ENCODE data around the gene FSIP1.

Gene FSIP1

DNA sequence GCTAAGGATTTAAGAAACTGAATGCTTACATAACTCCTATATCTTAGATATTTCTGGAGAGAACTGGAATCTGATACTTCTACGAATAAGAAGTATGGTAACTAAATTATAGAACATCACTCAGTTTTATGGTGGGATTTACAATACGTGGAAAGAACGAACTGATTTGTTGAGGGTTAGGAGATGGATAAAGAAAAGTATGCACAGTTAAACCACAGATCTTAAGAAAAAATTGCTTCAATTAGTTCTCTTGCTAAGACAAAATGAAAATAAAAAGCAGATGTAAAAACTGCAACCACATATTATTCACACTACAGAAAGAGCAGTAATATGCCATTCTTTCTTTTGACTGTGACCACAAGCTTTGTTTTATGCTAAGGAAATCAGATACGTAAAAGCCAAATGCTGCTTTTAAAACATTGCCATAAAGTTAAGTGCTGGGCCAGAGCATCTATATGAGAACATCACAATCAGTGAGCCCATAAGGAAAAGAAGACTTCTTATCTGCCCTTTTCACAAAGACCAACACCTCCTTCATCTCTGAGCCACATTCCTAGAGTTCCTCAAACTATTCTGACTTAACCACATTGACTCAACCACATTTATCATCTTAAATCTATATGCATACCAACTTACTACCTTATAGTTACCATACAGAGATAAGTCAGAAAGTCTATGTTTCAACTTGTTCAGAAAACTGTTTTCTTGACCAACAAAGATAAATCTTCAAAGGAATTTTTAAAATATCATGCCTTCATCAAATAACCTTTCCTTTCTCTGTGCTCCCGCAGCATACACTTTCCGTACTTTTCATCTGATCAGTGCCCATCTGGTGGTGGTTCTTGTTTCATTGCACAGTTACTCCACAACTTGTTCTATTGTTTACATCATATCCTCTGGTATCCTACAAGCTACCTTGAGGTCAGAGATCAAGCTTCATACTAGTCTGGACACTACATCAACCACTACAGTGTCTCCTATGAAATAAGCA lies 61.7 kb downstream of the FSIP1 start:
- H3K4me2 ChIP-seq (ENCODE audit: low read length) = no peak overlapping the region
- no peak overlapping the region for H3K27ac ChIP-seq (ENCODE audit: low read depth, low read length)
- no peaks in the 10 kb centered on the region for H3K9me3 ChIP-seq (ENCODE audit: control insufficient read depth, insufficient read depth, low read length)
- H3K4me3 ChIP-seq (ENCODE audit: low read length) = no peak overlapping the region
- no peak for TF ChIP-seq EZH2phosphoT487 (IDR thresholded peaks at IDR 0.05; ENCODE audit: borderline replicate concordance, low read length)
- H3F3A ChIP-seq (ENCODE audit: control insufficient read depth, insufficient read depth) = no peaks in the 10 kb centered on the region
- no peaks in the 10 kb centered on the region for H3K79me2 ChIP-seq (ENCODE audit: control insufficient read depth, low read length)
- H3K36me3 ChIP-seq (ENCODE audit: control insufficient read depth, low read length) = no peaks in the 10 kb centered on the region
- H3K27me3 ChIP-seq (ENCODE audit: control insufficient read depth, low read length) = no peaks in the 10 kb centered on the region
- H4K20me1 ChIP-seq (ENCODE audit: control insufficient read depth, insufficient read depth, low read depth, low read length) = no peaks in the 10 kb centered on the region
- no peaks in the 10 kb centered on the region for H3K9me2 ChIP-seq (replicated peaks; ENCODE audit: control insufficient read depth, low read length)
- H3K4me1 ChIP-seq (ENCODE audit: control insufficient read depth, low read length) = no peaks in the 10 kb centered on the region

DNA sequence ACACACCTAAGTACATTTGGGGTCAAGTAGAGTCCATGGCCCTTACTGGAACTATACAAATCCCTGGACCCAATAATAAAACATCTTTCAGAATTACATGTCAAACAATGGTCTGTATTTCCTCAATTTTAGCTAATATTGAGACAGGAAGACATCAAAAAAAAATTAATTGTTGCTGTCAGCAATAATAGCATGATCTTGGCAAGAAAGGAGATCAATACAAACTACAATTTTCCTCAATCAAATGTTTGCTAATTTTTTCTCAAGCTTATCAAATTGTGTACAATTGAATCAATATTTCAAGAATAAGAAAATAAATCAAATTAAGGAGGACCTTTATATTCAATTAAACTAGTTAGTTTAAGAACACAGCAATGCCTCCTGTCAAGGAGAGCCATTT lies 62.6 kb downstream of the FSIP1 start:
- H4K20me1 ChIP-seq (ENCODE audit: control insufficient read depth, insufficient read depth, low read depth, low read length) = no peaks in the 10 kb centered on the region
- H3K27ac ChIP-seq (ENCODE audit: low read depth, low read length) = no peak overlapping the region
- no peak overlapping the region for H3K4me3 ChIP-seq (ENCODE audit: low read length)
- H3K4me2 ChIP-seq (ENCODE audit: low read length) = no peak overlapping the region
- no peaks in the 10 kb centered on the region for H3K27me3 ChIP-seq (ENCODE audit: control insufficient read depth, low read length)
- H3K9me3 ChIP-seq (ENCODE audit: control insufficient read depth, insufficient read depth, low read length) = no peaks in the 10 kb centered on the region
- H3K36me3 ChIP-seq (ENCODE audit: control insufficient read depth, low read length) = no peaks in the 10 kb centered on the region
- no peaks in the 10 kb centered on the region for H3K9me2 ChIP-seq (replicated peaks; ENCODE audit: control insufficient read depth, low read length)
- H3K4me1 ChIP-seq (ENCODE audit: control insufficient read depth, low read length) = no peaks in the 10 kb centered on the region
- no peaks in the 10 kb centered on the region for H3K79me2 ChIP-seq (ENCODE audit: control insufficient read depth, low read length)
- no peaks in the 10 kb centered on the region for H3F3A ChIP-seq (ENCODE audit: control insufficient read depth, insufficient read depth)
- no peak for TF ChIP-seq EZH2phosphoT487 (IDR thresholded peaks at IDR 0.05; ENCODE audit: borderline replicate concordance, low read length)
- TF ChIP-seq, protein P1, sequence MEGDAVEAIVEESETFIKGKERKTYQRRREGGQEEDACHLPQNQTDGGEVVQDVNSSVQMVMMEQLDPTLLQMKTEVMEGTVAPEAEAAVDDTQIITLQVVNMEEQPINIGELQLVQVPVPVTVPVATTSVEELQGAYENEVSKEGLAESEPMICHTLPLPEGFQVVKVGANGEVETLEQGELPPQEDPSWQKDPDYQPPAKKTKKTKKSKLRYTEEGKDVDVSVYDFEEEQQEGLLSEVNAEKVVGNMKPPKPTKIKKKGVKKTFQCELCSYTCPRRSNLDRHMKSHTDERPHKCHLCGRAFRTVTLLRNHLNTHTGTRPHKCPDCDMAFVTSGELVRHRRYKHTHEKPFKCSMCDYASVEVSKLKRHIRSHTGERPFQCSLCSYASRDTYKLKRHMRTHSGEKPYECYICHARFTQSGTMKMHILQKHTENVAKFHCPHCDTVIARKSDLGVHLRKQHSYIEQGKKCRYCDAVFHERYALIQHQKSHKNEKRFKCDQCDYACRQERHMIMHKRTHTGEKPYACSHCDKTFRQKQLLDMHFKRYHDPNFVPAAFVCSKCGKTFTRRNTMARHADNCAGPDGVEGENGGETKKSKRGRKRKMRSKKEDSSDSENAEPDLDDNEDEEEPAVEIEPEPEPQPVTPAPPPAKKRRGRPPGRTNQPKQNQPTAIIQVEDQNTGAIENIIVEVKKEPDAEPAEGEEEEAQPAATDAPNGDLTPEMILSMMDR (IDR thresholded peaks at IDR 0.05; ENCODE audit: low read depth, low read length, poor library complexity, severe bottlenecking) = no peak

DNA sequence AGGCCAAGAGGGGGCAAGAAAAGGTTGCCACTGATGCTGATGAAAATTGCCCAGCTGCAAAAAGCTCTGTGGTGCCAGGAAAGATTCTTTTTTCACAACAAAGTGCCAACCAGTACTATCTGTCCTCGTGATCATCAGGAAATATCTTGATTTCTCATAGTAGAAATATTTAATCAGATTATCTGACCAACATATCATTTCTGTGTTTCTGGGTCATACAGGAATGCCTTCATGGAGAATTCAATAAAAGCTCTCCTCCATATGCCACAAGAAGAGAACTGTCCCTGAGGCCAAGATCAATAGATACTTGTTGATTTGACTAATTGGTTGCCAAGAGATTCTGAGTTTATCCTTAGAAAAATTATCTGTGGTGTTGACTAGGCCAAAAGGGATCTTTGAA lies 63.5 kb downstream of the FSIP1 start:
- no peak overlapping the region for H3K27ac ChIP-seq (ENCODE audit: low read depth, low read length)
- no peaks in the 10 kb centered on the region for H3K36me3 ChIP-seq (ENCODE audit: control insufficient read depth, low read length)
- no peaks in the 10 kb centered on the region for H3K9me3 ChIP-seq (ENCODE audit: control insufficient read depth, insufficient read depth, low read length)
- H3K4me3 ChIP-seq (ENCODE audit: low read length) = no peak overlapping the region
- no peaks in the 10 kb centered on the region for H3K79me2 ChIP-seq (ENCODE audit: control insufficient read depth, low read length)
- H4K20me1 ChIP-seq (ENCODE audit: control insufficient read depth, insufficient read depth, low read depth, low read length) = no peaks in the 10 kb centered on the region
- H3K9me2 ChIP-seq (replicated peaks; ENCODE audit: control insufficient read depth, low read length) = no peaks in the 10 kb centered on the region
- TF ChIP-seq, protein P1 (IDR thresholded peaks at IDR 0.05; ENCODE audit: low read depth, low read length, poor library complexity, severe bottlenecking) = no peak
- no peak for TF ChIP-seq EZH2phosphoT487 (IDR thresholded peaks at IDR 0.05; ENCODE audit: borderline replicate concordance, low read length)
- no peaks in the 10 kb centered on the region for H3K4me1 ChIP-seq (ENCODE audit: control insufficient read depth, low read length)
- H3K27me3 ChIP-seq (ENCODE audit: control insufficient read depth, low read length) = no peaks in the 10 kb centered on the region
- H3K4me2 ChIP-seq (ENCODE audit: low read length) = no peak overlapping the region
- H3F3A ChIP-seq (ENCODE audit: control insufficient read depth, insufficient read depth) = no peaks in the 10 kb centered on the region

DNA sequence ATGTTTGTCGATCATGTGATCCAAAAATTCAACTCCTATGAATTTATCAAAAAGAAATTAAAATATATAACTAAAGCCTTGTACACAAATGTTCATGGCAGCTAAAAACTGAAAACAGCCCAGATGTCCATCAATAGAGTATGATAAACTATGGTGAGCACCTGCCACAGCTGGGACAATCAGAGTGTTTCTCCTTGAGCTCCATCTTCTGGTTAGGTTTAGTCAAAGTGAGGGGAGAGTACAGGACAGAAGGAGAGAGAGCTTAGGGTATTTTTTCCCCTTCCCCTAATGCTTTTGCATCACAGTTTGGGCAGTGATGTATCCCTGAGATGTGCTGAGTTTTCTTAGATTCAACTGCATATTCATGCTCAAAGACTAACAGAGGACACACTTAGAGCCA lies 65.5 kb downstream of the FSIP1 start:
- no peaks in the 10 kb centered on the region for H3K4me1 ChIP-seq (ENCODE audit: control insufficient read depth, low read length)
- no peak overlapping the region for H3K4me2 ChIP-seq (ENCODE audit: low read length)
- H3K36me3 ChIP-seq (ENCODE audit: control insufficient read depth, low read length) = no peaks in the 10 kb centered on the region
- H3K9me3 ChIP-seq (ENCODE audit: control insufficient read depth, insufficient read depth, low read length) = no peaks in the 10 kb centered on the region
- no peaks in the 10 kb centered on the region for H3K79me2 ChIP-seq (ENCODE audit: control insufficient read depth, low read length)
- no peak overlapping the region for H3K27ac ChIP-seq (ENCODE audit: low read depth, low read length)
- no peak overlapping the region for H3K4me3 ChIP-seq (ENCODE audit: low read length)
- H3F3A ChIP-seq (ENCODE audit: control insufficient read depth, insufficient read depth) = no peaks in the 10 kb centered on the region
- H4K20me1 ChIP-seq (ENCODE audit: control insufficient read depth, insufficient read depth, low read depth, low read length) = no peaks in the 10 kb centered on the region
- H3K9me2 ChIP-seq (replicated peaks; ENCODE audit: control insufficient read depth, low read length) = no peaks in the 10 kb centered on the region
- TF ChIP-seq, protein P1 (IDR thresholded peaks at IDR 0.05; ENCODE audit: low read depth, low read length, poor library complexity, severe bottlenecking) = no peak
- TF ChIP-seq EZH2phosphoT487 (IDR thresholded peaks at IDR 0.05; ENCODE audit: borderline replicate concordance, low read length) = no peak
- H3K27me3 ChIP-seq (ENCODE audit: control insufficient read depth, low read length) = no peaks in the 10 kb centered on the region

Measured in DOHH2 (cell line).